ENCODE data around the gene GYS1.

DNA sequence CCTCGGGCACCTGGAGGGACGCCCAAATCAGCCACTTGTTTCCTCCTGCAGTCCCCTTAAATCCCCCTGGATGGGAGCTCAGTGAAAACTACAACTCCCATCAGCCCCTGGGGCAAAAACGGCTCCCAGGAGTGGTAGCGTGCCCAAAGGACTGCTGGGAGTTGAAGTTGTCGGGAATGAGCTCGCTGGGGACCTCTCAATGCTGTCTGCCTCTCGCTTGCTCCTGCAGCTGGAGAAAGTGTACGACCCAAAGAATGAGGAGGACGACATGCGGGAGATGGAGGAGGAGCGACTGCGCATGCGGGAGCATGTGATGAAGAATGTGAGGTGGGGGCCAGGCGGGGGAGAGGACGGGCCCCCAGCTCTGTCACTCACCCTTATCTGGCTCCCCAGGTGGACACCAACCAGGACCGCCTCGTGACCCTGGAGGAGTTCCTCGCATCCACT lies 74.3 kb downstream of the GYS1 start:
- TF ChIP-seq EP300 (IDR thresholded peaks at IDR 0.05) (no peak), POLR2AphosphoS5 (IDR thresholded peaks at IDR 0.05) (no peak), POLR2A (IDR thresholded peaks at IDR 0.05; ENCODE audit: low read depth) (no peak)
- TF ChIP-seq, protein P1, sequence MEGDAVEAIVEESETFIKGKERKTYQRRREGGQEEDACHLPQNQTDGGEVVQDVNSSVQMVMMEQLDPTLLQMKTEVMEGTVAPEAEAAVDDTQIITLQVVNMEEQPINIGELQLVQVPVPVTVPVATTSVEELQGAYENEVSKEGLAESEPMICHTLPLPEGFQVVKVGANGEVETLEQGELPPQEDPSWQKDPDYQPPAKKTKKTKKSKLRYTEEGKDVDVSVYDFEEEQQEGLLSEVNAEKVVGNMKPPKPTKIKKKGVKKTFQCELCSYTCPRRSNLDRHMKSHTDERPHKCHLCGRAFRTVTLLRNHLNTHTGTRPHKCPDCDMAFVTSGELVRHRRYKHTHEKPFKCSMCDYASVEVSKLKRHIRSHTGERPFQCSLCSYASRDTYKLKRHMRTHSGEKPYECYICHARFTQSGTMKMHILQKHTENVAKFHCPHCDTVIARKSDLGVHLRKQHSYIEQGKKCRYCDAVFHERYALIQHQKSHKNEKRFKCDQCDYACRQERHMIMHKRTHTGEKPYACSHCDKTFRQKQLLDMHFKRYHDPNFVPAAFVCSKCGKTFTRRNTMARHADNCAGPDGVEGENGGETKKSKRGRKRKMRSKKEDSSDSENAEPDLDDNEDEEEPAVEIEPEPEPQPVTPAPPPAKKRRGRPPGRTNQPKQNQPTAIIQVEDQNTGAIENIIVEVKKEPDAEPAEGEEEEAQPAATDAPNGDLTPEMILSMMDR (IDR thresholded peaks at IDR 0.05): no peak
